Left ventricle myocardium inferior (tissue), 1 donor: ENCODE data around the gene MAST4. TPM values are rescaled to one million over a fixed set of nuclear protein-coding genes. Genes with fewer than 3 reads are reported as not detected.

Experiments used
- DNase-seq: peaks from one replicate; pipeline ENCODE4 v3.0.0-alpha.2; 2020
- H3K27ac ChIP-seq: fragments of 200-600 bp; replicated peaks from 2 replicates; pipeline ENCODE4 v1.8.0; 2021
- H3K27me3 ChIP-seq: fragments of 200-600 bp; 2 replicates; pipeline ENCODE4 v1.8.0; 2021; ENCODE audit warnings: low read depth
- H3K36me3 ChIP-seq: fragments of 200-600 bp; 2 replicates; pipeline ENCODE4 v1.8.0; 2021
- H3K4me1 ChIP-seq: fragments of 200-600 bp; 2 replicates; pipeline ENCODE4 v1.8.0; 2021
- H3K4me3 ChIP-seq: fragments of 200-600 bp; 2 replicates; pipeline ENCODE4 v1.8.0; 2021; ENCODE audit warnings: mild to moderate bottlenecking, moderate library complexity
- H3K9me3 ChIP-seq: fragments of 200-600 bp; replicated peaks from 2 replicates; pipeline ENCODE4 v1.8.0; 2021
- CTCF ChIP-seq: fragments of 200-600 bp; IDR thresholded peaks from 2 replicates; pipeline ENCODE4 v1.8.0; 2021; ENCODE audit warnings: antibody characterized with exemption, mild to moderate bottlenecking, borderline replicate concordance
- intact Hi-C: fragments of 100-400 bp; cut with micrococcal nuclease; formaldehyde crosslinking; loops from one replicate; pipeline ENCODE4 v1.11.0; 2022
- total RNA-seq: library from RNA; stranded (reverse); fragmentation: NEBNext Ultra II Directional; extraction: Animal tissue kit (Norgen Biotek cat#: 25700); gene quantifications from one replicate; pipeline ENCODE4 v1.2.1, GENCODE V29; 2021
- donor health status: DM: no; HTN: yes; CAD: no; lungs with severe emphysema.

MAST4 gene
- total RNA-seq, 1 donor from 2014 or later: 55.7 TPM

GRCh38 chr5:66859526-66859925, 263.3 kb downstream of the MAST4 start:
- no peak overlapping the region for H3K27ac ChIP-seq

GRCh38 chr5:66860199-66860975, 264.2 kb downstream of the MAST4 start:
- intact Hi-C loops: loop anchor here (10.0 kb wide), 1 partner anchor 46 kb away; no protein-coding TSS in a partner anchor
- no peak for DNase-seq
- Histone ChIP-seq H3K4me1 (peaks cover 45% of the 10 kb centered on the region), H3K27ac (no peak overlapping the region), H3K4me3 (peak overlapping the region; percentile 32), H3K27me3 (no peaks in the 10 kb centered on the region), H3K36me3 (no peaks in the 10 kb centered on the region), H3K9me3 (no peaks in the 10 kb centered on the region)
- no peak for TF ChIP-seq CTCF

More at GRCh38 chr5:66859526-66859925, 263.3 kb downstream of the MAST4 start:
- Histone ChIP-seq H3K9me3 (no peaks in the 10 kb centered on the region), H3K27me3 (no peaks in the 10 kb centered on the region), H3K4me1 (peaks cover 43% of the 10 kb centered on the region), H3K4me3 (no peak overlapping the region), H3K36me3 (no peaks in the 10 kb centered on the region)
- no peak for TF ChIP-seq CTCF
- no peak for DNase-seq
- intact Hi-C loops: no loop called here

- Histone ChIP-seq H3K4me1 (peaks cover 40% of the 10 kb centered on the region), H3K27ac (no peak overlapping the region), H3K27me3 (no peaks in the 10 kb centered on the region), H3K9me3 (no peaks in the 10 kb centered on the region), H3K36me3 (no peaks in the 10 kb centered on the region), H3K4me3 (no peak overlapping the region)
- DNase-seq: no peak
- TF ChIP-seq CTCF: no peak
- intact Hi-C loops: loop anchor here (10.0 kb wide), 1 partner anchor 47 kb away; no protein-coding TSS in a partner anchor
Observed at GRCh38 chr5:66861402-66861801, 265.2 kb downstream of the MAST4 start.

GRCh38 chr5:66862020-66862419, 265.8 kb downstream of the MAST4 start:
- Histone ChIP-seq H3K9me3 (no peaks in the 10 kb centered on the region), H3K4me3 (no peak overlapping the region), H3K36me3 (no peaks in the 10 kb centered on the region), H3K27ac (no peak overlapping the region), H3K4me1 (peaks cover 37% of the 10 kb centered on the region), H3K27me3 (no peaks in the 10 kb centered on the region)
- intact Hi-C loops: loop anchor here (10.0 kb wide), 1 partner anchor 47 kb away; no protein-coding TSS in a partner anchor
- no peak for DNase-seq
- TF ChIP-seq CTCF: no peak

- Histone ChIP-seq H3K27ac (no peak overlapping the region), H3K4me3 (no peak overlapping the region), H3K4me1 (peaks cover 46% of the 10 kb centered on the region), H3K27me3 (no peaks in the 10 kb centered on the region), H3K9me3 (no peaks in the 10 kb centered on the region), H3K36me3 (no peaks in the 10 kb centered on the region)
- DNase-seq: no peak
- intact Hi-C loops: loop anchor here (10.0 kb wide), 1 partner anchor 49 kb away; no protein-coding TSS in a partner anchor
- TF ChIP-seq CTCF: no peak
Observed at GRCh38 chr5:66863243-66864170, 267.3 kb downstream of the MAST4 start.
